GM18517 (cell line): Measurements from ENCODE around the gene ZNF90.
"Not testable (repeated sequence)": the region's sequence is repeated elsewhere in the genome, so short reads cannot be mapped to it uniquely, and the experiment has no call there.

Experiments
- ATAC-seq: cut with Tn5 transposase; IDR thresholded peaks from one replicate; pipeline ENCODE4 v1.9.1; 2021; ENCODE audit warnings: mild to moderate bottlenecking, moderate library complexity; ENCODE audit not compliant: unreplicated experiment

ZNF90 gene

GRCh38 chr19:20102097-20102496, 24.3 kb downstream of the ZNF90 start:
- ATAC-seq, result no peak

DNA sequence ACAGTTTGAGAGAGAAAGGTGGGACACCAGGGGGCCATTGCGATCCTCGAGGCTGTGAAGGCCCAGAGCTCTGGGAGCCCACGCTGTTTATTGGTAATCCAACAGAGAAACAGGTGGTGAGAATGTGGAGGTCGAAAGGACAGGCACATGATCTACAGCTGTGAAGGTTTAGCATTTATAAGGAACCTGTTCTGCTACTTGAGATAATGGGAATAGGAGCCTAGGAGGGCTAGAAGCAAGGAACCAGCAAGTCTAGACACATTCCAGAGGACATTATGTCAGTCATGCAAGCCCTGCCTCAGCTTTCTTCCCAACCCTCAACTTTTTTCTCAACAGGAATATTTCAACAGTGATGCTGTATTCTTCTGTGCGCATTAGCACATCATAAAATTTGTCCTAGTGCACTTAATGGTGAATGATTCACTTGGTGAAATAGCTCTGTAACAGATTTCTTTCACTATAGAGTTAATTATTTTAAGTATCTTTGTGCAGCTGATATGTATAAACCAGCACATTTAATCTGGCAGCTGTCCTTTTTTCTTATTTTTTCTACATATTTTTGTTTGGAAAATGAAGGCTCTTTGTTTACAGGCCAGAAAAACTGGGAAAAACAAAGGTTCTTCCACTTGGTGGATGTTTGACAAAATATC, 25.4 kb downstream of the ZNF90 start:
- ATAC-seq, result no peak

GRCh38 chr19:20107301-20107700, 29.5 kb downstream of the ZNF90 start:
- no peak for ATAC-seq

- ATAC-seq, result not testable (repeated sequence)
Observed at GRCh38 chr19:20118064-20118839, 40.5 kb downstream of the ZNF90 start.

DNA sequence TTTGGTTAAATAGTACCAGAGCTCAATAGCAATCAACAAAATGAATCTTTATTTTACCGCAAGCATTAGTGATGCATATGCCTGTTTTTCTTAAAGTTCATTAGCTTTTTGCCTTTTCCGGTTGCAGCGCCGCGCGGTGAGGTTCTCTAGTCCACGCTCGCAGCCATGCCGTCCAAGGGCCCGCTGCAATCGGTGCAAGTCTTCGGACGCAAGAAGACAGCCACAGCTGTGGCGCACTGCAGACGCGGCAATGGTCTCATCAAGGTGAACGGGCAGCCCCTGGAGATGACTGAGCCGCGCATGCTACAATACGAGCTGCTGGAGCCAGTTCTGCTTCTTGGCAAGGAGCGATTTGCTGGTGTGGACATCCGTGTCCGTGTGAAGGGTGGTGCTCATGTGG, 47.1 kb downstream of the ZNF90 start:
- no peak for ATAC-seq

DNA sequence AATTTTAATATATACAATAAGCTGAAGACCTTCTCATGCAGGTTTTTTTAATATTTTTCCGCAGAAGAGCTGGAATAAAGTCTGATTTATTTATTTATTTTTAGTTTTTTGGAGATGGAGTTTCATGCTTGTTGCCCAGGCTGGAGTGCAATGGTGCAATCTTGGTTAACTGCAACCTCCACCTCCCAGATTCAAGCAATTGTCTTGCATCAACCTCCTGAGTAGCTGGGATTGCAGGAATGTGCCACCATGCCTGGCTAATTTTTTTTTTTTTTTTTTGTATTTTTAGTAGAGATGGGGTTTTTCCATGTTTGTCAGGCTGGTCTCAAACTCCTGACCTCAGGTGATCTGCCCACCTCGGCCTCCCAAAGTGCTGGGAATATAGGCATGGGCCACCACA, 55.1 kb downstream of the ZNF90 start:
- not testable (repeated sequence) for ATAC-seq

DNA sequence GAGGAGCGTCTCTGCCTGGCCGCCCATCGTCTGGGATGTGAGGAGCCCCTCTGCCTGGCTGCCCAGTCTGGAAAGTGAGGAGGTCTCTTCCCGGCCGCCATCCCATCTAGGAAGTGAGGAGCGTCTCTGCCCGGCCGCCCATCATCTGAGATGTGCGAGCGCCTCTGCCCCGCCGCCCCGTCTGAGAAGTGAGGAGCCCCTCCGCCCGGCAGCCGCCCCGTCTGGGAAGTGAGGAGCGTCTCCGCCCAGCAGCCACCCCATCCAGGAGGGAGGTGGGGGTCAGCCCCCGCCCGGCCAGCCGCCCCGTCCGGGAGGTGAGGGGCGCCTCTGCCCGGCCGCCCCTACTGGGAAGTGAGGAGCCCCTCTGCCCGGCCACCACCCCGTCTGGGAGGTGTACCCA, 59.9 kb downstream of the ZNF90 start:
- not testable (repeated sequence) for ATAC-seq

DNA sequence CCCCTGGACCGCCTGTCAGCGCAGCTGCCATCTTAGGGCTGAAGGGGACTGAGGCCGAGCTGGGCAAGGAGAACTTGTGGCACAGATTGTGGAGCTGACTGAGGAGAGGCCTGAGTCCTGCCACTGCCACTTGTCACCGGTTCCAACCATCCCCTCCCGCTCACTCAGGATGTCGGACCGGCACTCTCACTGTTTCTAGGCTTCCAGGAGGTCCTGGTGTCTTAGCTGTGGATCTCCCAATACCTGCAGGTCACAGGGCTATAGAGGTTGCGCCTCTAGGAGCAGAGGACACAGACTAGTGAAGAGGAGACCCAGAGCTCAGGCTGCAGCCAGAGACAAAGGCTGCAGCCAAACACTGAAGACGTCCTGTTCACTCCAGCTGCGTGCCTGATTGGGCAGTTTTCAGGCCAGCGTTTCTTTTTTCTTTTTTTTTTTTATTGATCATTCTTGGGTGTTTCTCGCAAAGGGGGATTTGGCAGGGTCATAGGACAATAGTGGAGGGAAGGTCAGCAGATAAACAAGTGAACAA, 73.9 kb downstream of the ZNF90 start:
- ATAC-seq, result no peak

- ATAC-seq, result not testable (repeated sequence)
Observed at GRCh38 chr19:20152506-20152905, 74.7 kb downstream of the ZNF90 start.

- ATAC-seq, result no peak
Observed at GRCh38 chr19:20153281-20153680, 75.5 kb downstream of the ZNF90 start.

DNA sequence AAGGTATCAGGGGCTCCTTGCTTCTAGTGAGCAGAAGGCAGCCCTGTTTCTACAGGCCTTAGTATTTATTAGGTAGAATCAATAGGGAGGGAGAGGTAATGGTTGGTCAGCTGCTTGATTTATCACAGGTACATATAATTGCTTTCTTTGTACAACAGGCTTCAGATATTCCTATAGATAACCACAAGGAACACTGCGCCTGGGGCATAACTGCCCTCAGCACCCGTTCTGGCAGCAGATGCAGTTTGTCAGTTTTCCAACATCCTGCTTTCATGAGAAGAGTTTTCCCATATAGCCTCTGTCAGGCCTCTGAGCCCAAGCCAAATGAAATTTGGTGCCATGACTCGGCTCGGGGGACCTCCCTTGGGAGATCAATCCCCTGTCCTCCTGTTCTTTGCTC, 76.8 kb downstream of the ZNF90 start:
- no peak for ATAC-seq

DNA sequence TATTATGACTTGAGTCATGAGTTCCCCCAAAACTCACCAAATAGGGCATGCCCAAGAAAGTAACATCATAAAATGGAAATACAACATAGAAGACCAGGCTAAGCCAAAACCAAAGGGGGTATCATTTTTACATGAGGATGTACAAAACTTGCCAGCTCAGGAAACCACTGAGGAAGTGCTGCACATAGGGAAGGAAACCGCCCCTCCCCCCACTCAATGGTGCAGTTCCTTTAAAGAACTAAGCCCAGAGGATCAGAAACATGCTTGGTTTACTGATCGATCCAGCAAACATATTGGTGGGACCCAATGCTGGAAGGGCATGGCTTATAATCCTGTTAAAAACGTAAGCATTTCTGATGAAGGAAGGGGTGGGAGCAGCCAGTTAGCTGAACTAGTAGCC, 85.0 kb downstream of the ZNF90 start:
- ATAC-seq, result no peak

GRCh38 chr19:20164456-20164855, 86.7 kb downstream of the ZNF90 start:
- ATAC-seq, result no peak

DNA sequence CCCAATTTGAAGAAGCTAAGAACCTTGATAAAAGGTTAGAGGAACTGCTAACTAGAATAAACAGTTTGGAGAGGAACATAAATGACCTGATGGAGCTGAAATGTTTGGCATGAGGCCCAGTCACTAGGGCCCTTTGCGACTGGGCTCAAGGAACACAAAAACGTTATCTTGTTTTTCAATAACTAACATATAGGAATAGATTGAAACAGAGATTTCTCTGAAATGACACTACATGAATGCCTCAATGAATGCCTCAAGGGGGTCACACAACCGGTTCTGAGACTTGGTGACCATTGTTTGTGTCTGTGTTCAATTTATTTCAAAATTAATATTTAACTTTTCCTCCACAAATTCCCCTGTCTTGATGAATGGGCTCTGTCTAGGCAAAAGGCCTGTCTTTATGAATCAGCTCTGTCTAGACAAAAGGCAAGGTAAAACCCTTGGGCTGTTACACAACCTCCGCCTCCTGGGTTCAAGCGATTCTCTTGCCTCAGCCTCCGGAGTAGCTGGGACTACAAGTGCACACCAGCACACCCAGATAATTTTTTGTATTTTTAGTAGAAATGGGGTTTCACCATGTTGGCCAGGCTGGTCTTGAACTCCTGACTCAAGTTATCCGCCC, 88.3 kb downstream of the ZNF90 start:
- ATAC-seq, result no peak

DNA sequence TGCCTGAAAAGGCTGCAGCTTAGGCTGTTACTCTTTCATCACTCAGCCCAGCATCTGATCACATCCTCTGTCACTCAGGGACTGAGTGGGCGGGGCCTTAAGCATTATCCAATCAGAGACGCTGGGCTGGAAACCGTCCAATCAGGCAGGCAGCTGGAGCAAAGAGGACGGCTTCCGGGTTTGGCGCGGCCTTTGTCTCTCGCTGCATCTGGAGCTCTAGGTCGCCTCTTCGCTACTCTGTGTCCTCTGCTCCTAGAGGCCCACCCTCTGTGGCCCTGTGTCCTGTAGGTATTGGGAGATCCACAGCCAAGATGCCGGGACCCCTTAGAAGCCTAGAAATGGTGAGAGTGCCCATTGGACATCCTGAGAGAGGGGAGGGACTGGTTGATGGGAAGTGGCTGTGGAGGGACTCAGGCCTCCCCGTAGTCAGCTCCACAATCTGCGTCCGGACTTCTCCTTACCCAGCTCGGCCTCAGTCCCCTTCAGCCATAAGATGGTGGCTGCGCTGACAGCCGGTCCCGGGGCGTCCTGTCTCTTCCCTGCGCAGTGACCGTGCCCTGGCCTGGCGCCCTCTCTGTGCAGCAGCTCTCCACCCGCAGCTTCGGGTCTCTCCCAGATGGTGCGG, 89.3 kb downstream of the ZNF90 start, which contains the start of gene ZNF486:
Gene ZNF486 (plus strand): TSS at position 195 of the 625 bp plus-strand sequence. CDS start 117 bp downstream, at position 312.
- ATAC-seq, result peak; percentile 92

DNA sequence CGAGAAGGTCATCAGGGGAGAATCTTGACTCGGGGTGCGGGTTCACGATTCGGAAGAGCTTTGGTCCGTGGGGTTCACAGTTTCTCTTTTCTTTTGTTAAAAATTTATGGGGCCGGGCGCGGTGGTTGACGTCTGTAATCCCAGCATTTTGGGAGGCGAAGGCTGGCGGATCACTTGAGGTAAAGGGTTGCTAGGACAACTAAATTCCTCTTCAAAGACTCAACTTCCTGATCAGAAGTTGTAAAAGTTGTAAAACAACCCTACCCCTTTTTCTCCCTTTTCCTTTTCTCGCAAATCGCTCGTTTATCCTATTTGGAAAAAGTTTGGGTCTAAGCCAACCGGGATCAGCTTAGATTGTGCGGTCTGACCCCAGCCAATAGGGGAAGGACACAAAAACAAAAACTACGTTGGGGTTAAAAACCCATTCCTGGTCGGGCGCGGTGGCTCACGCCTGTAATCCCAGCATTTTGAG, 89.9 kb downstream of the ZNF90 start:
- no peak for ATAC-seq
